Renal cortex interstitium (tissue), 11 donors: ENCODE data around the gene COG3. TPM values are rescaled to one million over a fixed set of nuclear protein-coding genes. Genes with fewer than 3 reads are reported as not detected.

Source experiments
- DNase-seq, 11 donors: peaks; one replicate each; pipeline ENCODE4 v3.0.0-alpha.2; 2013; ENCODE audit warnings: low read depth in 9 of 11, low spot score in 4 of 11; ENCODE audit errors: extremely low read depth in 1 of 11
- polyA plus RNA-seq, 3 donors: library from polyadenylated mRNA; unstranded; fragments of 120-200 nt; gene quantifications; one replicate each; pipeline ENCODE4 v1.2.1, GENCODE V29; 2013; ENCODE audit not compliant: insufficient read length in 3 of 3

Gene COG3
- polyA plus RNA-seq, 3 donors = 27.6 to 33.1 (median 33.1) TPM

DNA sequence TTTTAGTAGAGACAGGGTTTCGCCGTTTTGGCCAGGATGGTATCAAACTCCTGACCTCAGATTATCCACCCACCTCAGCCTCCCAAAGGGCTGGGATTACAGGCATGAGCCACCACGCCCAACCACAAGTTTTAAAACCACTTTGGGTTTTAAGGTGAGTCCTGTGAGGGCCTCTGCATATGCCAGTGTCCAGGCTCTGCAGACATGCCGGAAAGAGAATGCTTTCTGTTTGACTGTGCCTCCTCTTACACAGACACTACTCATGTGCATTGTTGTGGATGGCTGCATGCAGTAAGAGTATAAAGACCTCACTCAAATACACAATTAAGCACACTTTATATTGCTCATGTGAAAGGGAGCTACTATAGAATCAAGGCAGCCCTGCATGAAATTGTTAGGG lies 25.7 kb upstream of the COG3 start:
- no peak for DNase-seq

DNA sequence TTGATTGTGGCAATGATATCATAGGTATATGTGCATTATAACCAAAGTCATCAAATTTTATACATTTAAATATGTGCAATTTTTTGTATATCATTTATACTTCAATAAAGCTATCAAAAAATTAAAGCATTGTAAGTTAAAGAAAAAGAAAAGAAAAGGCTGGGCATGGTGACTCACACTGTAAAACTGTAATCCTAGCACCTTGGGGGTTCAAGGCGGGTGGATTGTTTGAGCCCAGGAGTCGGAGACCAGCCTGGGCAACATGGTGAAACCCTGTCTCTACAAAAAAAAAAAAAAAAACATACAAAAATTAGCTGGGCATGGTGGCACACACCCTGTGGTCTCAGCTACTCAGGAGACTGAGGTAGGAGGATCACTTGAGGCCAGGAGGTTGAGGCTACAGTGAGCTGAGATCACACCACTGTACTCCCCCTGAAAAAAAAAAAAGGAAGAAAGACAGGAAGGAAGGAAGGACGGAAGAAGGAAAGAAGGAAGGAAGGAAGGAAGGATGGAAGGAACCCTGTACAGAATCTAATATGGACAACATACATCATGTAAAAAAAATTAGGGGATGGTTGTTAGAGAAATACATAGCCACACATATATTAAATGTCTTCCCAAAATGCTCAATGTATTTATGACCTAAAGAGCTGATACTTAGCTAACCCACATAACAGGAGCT lies 24.8 kb upstream of the COG3 start:
- no peak for DNase-seq

DNA sequence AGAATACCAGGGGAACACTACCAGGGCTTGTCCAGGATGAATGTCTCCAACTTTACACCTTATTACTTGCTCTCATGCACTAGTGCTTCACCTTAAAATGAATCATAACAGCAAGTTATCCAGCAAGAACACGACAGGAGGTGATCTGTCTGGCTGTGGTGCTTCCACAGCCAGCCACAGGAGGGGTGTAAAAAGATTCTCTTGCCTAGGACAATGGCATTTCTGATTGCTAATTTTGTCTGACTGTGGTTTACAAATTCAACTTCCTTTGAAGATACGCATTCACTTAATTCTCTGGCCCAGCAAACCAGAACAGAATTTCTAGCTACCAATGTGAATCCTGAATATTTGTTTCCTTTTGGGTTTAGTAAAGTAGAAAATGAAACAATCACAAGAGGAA lies 23.1 kb upstream of the COG3 start:
- DNase-seq = no peak

DNA sequence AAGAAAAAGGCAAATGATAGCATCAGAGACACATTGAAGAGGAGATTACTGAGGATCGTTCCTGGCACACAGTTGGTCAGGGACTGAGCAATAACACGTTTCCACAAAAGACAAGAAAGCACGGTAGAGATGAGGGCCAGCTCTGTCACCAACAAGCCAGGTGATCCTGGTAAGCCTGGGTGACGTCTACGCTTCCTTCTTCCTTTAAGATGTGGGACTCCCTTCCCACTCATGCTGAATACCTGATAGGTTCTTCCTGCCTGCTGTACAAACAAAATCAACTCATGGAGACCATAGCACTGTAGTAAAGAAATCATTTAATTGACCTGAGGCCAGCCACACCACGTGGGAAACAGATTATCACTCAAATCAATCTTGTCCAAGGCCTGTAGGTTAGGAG lies 19.7 kb upstream of the COG3 start:
- DNase-seq = no peak

DNA sequence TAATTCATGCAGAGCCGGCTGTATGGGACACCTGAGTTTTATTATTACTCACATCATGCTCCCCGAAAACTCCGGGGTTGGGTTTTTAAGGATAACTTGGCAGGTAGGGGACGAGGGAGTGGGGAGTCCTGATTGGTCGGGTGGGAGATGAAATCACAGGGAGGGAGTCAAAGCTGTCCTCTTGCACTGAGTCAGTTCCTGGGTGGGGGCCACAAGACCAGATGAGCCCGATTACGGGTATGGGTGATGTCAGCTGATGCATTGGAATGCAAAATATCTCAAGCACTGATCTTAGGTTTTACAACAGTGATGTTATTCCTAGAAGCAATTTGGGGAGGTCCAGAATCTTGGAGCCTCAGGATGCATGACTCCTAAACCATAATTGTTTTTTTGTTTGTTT lies 18.6 kb upstream of the COG3 start:
- no peak for DNase-seq

DNA sequence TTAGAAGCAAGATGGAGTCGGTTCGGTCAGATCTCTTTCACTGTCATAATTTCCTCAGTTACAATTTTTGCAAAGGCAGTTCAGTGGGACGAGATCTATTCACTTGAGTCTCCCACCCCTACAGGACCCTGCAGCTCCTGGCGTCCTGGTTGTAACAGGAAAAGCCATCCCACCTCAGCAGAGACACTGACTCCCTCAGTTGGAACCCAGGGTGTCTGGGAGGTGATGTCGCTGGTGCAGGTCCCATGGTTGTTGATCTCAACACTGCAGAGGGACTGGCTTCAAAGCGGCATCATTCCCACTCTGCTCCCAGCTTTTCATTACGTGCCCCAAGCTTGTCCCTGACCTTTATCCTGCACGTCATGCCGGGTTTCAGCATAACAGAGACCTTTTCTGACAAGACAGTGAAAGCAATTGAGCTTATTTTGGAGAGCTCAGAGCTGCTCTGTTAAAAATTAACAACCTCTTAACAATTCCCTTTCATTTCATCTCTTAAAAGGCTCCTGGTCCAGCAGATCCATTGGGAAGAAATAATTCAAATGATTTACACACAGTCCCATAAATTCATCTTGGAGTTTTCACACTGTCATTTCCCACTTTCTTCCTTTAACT lies 17.6 kb upstream of the COG3 start:
- no peak for DNase-seq

DNA sequence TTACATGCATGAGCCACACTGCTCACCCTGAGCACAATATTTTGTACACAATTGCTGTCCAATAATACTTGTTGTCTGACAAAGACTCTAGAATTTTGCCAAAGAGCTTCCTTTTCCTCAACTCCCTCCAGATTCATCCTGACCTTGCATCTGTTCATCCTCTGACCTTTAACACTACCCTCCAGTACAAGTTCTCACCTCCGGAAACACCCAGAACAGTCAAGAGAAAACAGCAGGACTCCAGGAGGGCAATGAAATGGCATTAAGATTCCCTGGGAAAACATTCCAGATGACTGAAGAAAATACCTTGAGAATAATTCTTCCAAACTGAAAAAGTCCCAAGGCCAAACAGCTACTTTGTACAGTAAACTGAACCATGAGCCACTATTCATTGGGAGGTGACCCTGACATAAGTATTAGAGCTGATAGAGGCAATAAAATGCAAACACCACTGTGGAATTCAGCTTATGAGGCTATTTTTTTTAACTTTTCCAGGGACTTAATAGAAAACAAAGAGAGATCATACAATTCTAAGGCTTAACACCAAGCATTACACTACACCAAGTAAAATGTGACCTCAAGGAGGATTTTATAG lies 15.7 kb upstream of the COG3 start:
- DNase-seq = no peak

DNA sequence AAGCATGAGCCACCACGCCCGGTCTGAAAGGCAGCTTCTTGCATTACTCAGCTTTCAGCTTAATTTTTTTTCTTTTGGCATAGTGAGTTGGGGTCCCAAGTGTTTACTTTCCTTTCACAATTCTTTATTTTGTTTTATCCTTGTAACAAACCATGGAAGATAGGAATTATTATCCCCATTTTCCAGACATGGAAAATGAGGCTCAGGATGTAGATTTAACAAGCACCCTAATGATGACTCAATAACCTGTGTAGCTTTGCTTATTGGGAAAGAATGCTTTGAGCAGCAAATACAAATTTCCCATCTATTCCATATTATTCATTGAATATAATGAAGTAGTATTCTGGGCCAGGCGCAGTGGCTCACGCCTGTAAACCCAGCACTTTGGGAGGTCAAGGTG lies 13.5 kb upstream of the COG3 start:
- no peak for DNase-seq

DNA sequence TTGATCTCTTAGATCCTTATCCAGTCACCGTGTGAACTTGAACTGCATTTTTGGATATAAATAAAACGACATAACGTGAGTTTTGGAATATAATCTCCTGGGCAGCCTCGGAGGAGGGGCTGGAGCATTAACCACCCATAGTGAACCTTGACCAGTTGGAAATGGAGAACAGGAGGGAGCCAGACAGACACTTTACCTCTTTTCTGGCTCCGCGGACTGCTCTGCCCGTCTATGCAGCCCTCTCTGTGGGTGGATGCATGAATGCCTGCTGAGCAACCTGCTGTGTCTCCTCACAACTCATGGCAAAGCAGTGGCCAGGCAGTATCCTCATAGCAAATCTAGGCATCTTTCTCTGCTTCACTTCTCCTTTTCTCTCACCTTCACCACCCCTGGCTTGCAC lies 10.5 kb upstream of the COG3 start:
- DNase-seq = no peak

DNA sequence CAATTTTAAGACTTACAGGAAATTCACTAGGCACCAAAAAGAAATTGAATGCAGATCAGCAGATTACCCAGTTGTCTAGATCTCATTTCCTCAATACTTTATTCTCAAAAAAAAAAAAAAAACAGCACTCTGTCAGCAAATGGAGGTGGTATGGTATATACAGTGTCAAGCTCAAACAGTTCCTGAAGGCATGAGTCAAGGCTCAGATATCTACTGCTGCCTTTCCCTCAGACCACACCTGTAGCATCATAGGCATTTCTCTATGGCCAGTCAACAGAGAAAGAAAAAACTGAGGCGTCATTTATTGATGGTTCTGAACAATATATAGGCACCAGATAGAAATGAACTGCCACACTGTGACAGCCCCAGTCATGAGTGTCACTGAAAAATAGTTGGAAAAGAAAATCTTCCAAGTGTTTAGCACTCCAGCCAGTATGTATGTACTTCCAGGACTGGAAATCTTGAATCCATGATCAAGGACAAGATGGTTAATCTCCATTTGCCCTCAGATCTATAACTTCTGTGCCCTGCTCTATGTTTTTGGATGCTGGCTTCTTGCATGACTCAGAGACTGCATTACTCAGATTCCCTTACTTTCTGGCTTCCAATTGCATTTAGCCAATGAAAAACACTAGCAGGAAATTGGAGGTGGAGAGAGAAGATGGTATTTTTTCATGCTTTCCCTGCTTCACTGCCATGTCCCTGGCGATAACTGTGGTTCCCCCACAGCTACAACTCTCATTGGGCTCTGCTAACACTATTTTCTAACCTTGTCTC lies 8.4 kb upstream of the COG3 start:
- DNase-seq = no peak

DNA sequence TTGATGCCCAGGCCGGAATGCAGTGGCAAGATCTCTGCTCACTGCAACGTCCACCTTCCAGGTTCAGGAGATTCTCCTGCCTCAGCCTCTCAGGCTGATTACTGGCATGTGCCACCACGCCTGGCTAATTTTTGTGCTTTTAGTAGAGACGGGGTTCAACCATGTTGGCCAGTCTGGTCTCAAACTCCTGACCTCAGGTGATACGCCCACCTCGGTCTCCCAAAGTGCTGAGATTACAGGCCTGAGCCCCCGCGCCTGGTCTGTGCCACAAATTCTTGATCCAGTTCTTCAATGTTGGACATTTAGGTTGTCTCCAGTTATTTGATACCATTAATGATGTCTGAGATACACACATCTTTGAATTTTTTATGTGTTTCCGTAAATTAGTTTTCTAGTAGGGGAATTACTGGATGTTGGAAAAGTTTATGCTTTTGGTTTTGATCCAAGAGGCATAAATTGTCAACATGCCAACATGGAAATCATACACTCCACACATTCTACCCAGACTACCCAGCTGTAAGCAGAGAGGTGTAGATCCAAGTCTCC lies 525 bp upstream of the COG3 start:
- no peak for DNase-seq

DNA sequence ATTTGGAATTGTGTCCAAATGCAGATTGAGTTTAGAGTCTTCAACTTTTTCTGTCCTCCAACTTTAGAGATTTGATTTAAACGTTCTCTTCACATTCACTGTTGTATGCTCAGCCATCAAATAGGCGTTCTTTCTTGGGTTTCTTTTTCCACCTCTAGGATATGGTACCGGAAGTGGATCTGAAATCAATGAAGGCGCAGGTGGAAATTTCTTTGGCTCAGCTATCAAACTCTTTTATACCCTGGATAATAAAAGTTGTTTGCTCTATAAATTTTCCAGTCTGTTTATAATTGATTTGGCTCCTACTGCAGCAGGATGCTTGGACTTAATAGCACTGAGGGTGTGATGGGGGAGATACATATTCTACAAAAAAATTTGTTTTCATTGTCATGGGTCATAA lies 1.6 kb downstream of the COG3 start:
- no peak for DNase-seq

DNA sequence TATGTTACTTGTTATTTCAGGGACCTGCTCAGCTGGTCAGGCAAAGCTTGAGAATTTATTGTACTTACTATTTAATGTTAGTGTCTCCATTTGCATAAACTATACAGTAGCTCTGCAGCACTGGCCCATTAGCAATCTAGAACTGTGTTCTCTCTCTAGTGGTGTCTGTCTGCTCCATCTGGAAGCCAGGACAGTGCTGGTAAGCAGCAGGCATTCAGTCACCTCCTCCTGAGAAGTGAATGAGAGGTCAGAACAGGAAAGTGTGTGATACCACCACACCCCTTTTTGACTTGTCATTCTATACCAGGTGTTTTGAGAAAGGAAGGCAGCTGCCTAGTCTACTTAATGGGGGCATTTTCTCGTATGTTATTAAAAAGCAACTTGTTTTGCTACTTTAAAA lies 3.9 kb downstream of the COG3 start:
- no peak for DNase-seq

DNA sequence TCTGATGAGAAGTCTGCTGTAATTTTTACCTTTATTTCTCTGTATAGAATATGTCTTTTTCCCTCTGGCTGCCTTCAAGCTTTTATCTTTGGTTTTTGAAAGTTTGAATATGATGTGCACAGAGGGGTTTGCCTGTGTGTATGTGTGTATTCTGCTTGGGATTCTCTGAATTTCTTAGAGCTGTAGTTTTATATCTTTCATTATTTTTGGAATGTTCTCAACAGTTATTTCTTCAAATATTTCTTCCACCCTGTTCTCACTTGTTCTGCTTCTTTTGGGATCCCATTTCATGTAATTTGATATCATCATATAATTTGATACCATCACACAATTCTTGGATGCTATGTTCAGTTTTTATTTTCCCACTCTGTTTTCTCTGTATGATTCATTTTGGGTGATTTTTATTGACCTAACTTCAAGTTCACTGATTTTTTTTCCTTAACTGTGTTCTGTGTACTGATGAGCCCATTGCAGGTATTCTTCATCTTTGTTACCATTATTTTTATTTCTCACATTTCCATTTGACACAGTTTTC lies 7.5 kb downstream of the COG3 start:
- DNase-seq = no peak

DNA sequence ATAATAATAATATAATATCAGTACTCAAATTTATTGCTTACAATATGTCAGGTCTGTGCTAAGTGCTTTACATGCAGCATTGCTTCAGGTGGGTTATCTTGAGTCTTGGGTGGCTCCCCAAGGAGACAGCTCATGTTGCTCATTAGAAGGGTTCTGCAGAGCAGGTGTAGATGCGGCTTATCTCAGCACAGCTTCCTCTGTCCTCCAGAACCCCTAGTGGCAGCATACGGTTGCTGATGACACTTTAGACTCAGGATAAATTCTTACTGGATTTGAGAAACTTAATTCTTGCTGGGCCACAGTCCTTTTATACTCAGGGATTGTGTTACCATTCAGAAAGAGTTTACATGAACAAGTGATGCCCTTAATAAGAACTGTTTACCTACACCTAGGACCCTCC lies 8.9 kb downstream of the COG3 start:
- no peak for DNase-seq

DNA sequence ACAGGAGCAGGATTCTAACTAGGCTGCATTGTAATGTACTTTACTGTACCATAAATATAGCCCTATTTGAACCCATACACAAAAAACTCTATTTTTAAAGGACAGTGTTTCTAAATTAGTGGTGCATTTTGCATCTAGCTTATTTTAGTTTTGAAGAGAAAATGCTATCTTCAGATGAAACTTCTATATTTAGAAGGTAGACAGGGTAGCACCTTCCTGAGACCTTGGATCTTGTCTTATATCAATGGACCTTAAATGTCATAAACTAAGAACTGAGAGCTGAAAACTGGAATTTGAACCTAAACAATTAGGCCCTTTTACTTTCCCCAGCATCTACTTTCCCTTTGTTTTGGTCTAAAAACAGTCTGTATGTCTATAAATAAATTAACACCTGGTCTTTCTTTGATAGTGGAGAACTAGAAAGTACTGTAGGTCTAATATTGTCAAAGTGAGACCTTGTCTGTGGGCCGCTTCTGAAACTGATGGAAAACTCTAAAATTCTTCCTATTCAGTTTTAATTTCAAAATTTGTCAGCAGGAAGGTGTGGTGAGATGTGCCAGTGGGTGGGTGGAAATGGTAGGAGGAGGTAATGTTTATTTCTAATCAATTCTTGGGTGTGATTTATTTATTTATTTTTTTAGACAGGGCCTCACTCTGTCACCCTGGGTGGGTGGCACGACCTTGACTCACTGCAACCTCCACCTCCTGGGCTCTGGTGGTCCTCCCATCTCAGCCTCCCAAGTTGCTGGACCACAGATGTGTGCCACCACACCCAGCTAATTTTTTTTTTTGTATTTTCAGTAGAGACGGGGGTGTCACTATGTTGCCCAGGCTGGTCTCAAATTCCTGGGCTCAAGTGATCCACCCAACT lies 10.1 kb downstream of the COG3 start:
- DNase-seq = no peak

DNA sequence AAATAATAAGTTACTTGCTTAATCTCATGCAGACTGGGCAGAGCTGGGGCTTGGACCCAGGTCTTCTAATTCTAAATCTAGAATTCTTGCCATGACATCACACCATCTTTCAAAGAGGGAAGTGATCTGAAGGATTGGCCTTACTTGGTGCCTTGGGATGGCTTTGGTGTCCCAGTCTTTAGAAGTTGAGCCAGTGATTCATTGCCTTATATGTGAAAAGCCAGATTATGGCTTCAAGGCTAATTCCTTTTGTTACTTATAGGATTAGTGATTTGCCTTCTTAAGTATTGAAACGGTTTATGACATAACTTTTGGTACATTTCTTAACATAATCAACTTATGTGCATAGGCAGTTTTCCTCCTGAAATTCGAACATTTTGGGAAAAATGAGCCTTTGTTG lies 14.9 kb downstream of the COG3 start:
- no peak for DNase-seq

DNA sequence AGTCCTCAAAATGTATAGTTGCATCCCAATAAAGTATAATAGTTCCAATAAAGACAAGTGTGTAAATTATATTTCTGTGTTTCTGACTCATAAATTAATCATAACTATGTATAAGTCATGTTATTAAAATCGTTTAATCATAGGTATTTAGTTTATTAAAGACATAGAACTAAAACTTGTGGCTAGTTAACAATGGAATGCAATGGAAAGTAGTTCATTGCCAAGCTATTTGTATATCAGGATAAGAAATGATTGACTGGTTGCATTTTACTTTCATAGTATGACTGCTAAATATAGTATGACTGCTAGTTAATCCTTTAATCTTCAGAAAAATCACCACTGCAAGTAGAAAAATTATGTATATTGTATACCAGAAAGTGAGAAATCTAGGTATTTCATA lies 16.9 kb downstream of the COG3 start:
- no peak for DNase-seq
